HepG2 (cell line): ENCODE results near the gene AGRN. TPM values are rescaled to one million over a fixed set of nuclear protein-coding genes. Genes with fewer than 3 reads are reported as not detected.

Experiments used
- AKAP8 ChIP-seq: sonication (generic); formaldehyde crosslinking; IDR thresholded peaks from 2 replicates; pipeline ENCODE4 v1.5.1; 2020; ENCODE audit warnings: mild to moderate bottlenecking, missing genetic modification reagents
- CHD4 ChIP-seq: fragments of 200-600 bp; sonication (generic); IDR thresholded peaks from 2 replicates; pipeline ENCODE4 v1.7.0; 2017; ENCODE audit warnings: mild to moderate bottlenecking, low read length, borderline replicate concordance
- KAT2B ChIP-seq: fragments of 150-350 bp; IDR thresholded peaks from 2 replicates; pipeline ENCODE4 v1.6.1; 2014; ENCODE audit warnings: low read depth, low read length, borderline replicate concordance
- MED1 ChIP-seq: sonication (generic); formaldehyde crosslinking; IDR thresholded peaks from 2 replicates; pipeline ENCODE4 v1.4.0; 2020; ENCODE audit warnings: missing genetic modification reagents
- MED13 ChIP-seq: sonication (generic); formaldehyde crosslinking; IDR thresholded peaks from 2 replicates; pipeline ENCODE4 v1.5.0; 2020; ENCODE audit warnings: missing genetic modification reagents
- NCOA2 ChIP-seq: sonication (generic); formaldehyde crosslinking; IDR thresholded peaks from 2 replicates; pipeline ENCODE4 v1.8.0; 2022; ENCODE audit warnings: inconsistent platforms
- SAFB2 ChIP-seq: sonication (generic); formaldehyde crosslinking; IDR thresholded peaks from 2 replicates; pipeline ENCODE4 v1.5.1; 2020; ENCODE audit warnings: missing genetic modification reagents, low read depth, mild to moderate bottlenecking, borderline replicate concordance
- YEATS4 ChIP-seq: sonication (generic); formaldehyde crosslinking; IDR thresholded peaks from 2 replicates; pipeline ENCODE4 v1.4.0; 2020; ENCODE audit warnings: missing genetic modification reagents, borderline replicate concordance
- ZFY ChIP-seq: sonication (generic); formaldehyde crosslinking; IDR thresholded peaks from 2 replicates; pipeline ENCODE4 v1.4.0; 2020; ENCODE audit warnings: missing genetic modification reagents
- ZNF235 ChIP-seq: sonication (generic); formaldehyde crosslinking; IDR thresholded peaks from 2 replicates; pipeline ENCODE4 v1.8.1; 2023; ENCODE audit warnings: mild to moderate bottlenecking, missing genetic modification reagents, borderline replicate concordance
- ZNF337 ChIP-seq: sonication (generic); formaldehyde crosslinking; IDR thresholded peaks from 2 replicates; pipeline ENCODE4 v1.5.1; 2020; ENCODE audit warnings: missing genetic modification reagents, low read depth, mild to moderate bottlenecking, borderline replicate concordance
- ZNF383 ChIP-seq: sonication (generic); formaldehyde crosslinking; IDR thresholded peaks from 2 replicates; pipeline ENCODE4 v1.4.0; 2020; ENCODE audit warnings: missing genetic modification reagents, mild to moderate bottlenecking, borderline replicate concordance
- ZNF430 ChIP-seq: sonication (generic); formaldehyde crosslinking; IDR thresholded peaks from 2 replicates; pipeline ENCODE4 v1.9.0; 2021; ENCODE audit warnings: mild to moderate bottlenecking, missing genetic modification reagents
- ZNF605 ChIP-seq: sonication (generic); formaldehyde crosslinking; IDR thresholded peaks from 2 replicates; pipeline ENCODE4 v1.8.0; 2022; ENCODE audit warnings: mild to moderate bottlenecking, missing genetic modification reagents
- polyA plus RNA-seq, 8 experiments: library from polyadenylated mRNA; depleted of rRNA in 3 of 8; stranded (reverse) in 7 of 8; unstranded in 1 of 8; fragments of >200 nt; fragmentation: Illumina TruSeq in 4 of 8; extraction: Trizol in 4 of 8; gene quantifications; 2 replicates each; pipeline versions ENCODE4 v1.2.1 to v1.2.3, GENCODE V29; 2011 to 2016; ENCODE audit warnings: low read depth in 4 of 8, missing spikeins in 1 of 8, mixed read lengths in 1 of 8; ENCODE audit not compliant: insufficient read depth in 1 of 8
- total RNA-seq, 5 experiments: library from RNA; depleted of rRNA; stranded (reverse); fragments of >200 nt; fragmentation: Illumina TruSeq; extraction: Trizol; gene quantifications; 2 replicates each; pipeline ENCODE4 v1.2.3, GENCODE V29; 2016; ENCODE audit warnings: low read depth in 1 of 5
- TF ChIP-seq, protein P1 (sequence below): sonication (generic); formaldehyde crosslinking; IDR thresholded peaks from 2 replicates; pipeline ENCODE4 v1.4.0; 2020; ENCODE audit warnings: missing genetic modification reagents
- TF ChIP-seq, protein P2 (sequence below): IDR thresholded peaks from 2 replicates; pipeline ENCODE4 v1.4.0; 2020; ENCODE audit warnings: mild to moderate bottlenecking, missing genetic modification reagents
- TF ChIP-seq, protein P3 (sequence below), 2 experiments: sonication (generic) in 1 of 2; formaldehyde crosslinking in 1 of 2; IDR thresholded peaks; 2 replicates each; pipeline versions ENCODE4 v1.4.0 to v1.6.1; 2018 to 2020; ENCODE audit warnings: missing genetic modification reagents in 2 of 2, borderline replicate concordance in 1 of 2, low read depth in 1 of 2, mild to moderate bottlenecking in 1 of 2, missing biosample characterization in 1 of 2

AGRN gene
- total and polyA plus RNA-seq, 2 of the 13 experiments (the other 11 are each of a cell fraction or from before 2014, with no cell fraction given) = 29.8 to 65.2 TPM

DNA sequence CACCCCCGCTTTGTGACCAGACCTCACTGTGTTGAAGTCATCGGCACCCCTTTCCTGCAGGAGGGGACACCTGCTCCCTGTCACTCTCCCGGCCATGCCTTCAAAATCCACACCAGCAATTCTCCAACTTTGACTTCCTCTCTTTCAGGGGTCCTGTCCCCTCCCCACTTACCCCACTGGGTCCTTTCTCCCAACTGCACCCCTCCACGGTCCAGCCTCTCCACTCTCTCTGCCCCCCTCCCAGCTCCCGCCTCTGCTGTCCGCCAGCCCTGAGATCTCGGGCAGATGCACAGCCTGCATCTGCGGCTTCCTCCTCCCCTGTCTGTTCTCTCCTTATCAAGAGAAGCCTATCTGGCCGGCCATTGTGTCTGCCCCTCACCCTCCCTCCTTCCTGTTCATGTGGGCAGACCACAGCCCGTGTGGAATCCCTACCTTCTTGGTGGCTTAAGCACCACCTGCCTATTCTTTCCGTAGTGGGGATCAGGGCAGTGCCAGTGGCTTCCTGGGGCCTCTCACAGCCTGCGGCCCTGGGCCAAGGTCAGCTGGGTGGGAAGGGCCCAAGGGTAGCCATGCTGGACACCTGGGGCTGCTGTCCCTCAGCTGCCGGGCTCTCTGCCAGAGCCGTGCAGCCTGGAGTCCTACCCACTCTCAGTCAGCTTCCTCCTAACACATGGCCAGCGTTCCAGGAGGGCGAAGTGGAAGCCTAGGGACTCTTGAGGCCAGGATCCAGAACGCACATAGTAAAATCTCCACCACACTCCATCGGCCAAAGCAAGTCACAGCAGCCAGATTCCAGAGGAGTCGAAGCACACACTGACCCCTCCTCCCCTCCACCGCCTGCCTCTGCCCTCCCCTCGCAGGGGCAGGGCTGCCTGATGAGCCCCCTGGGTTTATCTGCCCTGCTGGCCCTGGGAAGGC is 14.9 kb upstream of the AGRN start (continued):
- TF ChIP-seq ZNF383 (CRISPR knock-in tag) (0 out of 2 replicates have a peak, but pooled peaks have one; percentile 6), ZFY (CRISPR knock-in tag) (peak; percentile 56; the same call in 1 of the 2 replicates), CHD4 (no peak), SAFB2 (CRISPR knock-in tag) (peak; percentile 35; the same call in 1 of the 2 replicates), AKAP8 (CRISPR knock-in tag) (peak; percentile 76; the same call in 1 of the 2 replicates), ZNF605 (peak; percentile 70; the same call in 1 of the 2 replicates), ZNF337 (peak; percentile 89), YEATS4 (CRISPR knock-in tag) (peak; percentile 25; the same call in 1 of the 2 replicates), ZNF235 (CRISPR knock-in tag) (0 out of 2 replicates have a peak, but pooled peaks have one; percentile 59), MED13 (CRISPR knock-in tag) (no peak), KAT2B (no peak), MED1 (CRISPR knock-in tag) (peak; percentile 61), ZNF430 (CRISPR knock-in tag) (peak; percentile 52), NCOA2 (CRISPR knock-in tag) (no peak; the same call in 1 of the 2 replicates)
- TF ChIP-seq, protein P1, sequence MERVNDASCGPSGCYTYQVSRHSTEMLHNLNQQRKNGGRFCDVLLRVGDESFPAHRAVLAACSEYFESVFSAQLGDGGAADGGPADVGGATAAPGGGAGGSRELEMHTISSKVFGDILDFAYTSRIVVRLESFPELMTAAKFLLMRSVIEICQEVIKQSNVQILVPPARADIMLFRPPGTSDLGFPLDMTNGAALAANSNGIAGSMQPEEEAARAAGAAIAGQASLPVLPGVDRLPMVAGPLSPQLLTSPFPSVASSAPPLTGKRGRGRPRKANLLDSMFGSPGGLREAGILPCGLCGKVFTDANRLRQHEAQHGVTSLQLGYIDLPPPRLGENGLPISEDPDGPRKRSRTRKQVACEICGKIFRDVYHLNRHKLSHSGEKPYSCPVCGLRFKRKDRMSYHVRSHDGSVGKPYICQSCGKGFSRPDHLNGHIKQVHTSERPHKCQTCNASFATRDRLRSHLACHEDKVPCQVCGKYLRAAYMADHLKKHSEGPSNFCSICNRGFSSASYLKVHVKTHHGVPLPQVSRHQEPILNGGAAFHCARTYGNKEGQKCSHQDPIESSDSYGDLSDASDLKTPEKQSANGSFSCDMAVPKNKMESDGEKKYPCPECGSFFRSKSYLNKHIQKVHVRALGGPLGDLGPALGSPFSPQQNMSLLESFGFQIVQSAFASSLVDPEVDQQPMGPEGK = peak; percentile 73
- TF ChIP-seq, protein P2, sequence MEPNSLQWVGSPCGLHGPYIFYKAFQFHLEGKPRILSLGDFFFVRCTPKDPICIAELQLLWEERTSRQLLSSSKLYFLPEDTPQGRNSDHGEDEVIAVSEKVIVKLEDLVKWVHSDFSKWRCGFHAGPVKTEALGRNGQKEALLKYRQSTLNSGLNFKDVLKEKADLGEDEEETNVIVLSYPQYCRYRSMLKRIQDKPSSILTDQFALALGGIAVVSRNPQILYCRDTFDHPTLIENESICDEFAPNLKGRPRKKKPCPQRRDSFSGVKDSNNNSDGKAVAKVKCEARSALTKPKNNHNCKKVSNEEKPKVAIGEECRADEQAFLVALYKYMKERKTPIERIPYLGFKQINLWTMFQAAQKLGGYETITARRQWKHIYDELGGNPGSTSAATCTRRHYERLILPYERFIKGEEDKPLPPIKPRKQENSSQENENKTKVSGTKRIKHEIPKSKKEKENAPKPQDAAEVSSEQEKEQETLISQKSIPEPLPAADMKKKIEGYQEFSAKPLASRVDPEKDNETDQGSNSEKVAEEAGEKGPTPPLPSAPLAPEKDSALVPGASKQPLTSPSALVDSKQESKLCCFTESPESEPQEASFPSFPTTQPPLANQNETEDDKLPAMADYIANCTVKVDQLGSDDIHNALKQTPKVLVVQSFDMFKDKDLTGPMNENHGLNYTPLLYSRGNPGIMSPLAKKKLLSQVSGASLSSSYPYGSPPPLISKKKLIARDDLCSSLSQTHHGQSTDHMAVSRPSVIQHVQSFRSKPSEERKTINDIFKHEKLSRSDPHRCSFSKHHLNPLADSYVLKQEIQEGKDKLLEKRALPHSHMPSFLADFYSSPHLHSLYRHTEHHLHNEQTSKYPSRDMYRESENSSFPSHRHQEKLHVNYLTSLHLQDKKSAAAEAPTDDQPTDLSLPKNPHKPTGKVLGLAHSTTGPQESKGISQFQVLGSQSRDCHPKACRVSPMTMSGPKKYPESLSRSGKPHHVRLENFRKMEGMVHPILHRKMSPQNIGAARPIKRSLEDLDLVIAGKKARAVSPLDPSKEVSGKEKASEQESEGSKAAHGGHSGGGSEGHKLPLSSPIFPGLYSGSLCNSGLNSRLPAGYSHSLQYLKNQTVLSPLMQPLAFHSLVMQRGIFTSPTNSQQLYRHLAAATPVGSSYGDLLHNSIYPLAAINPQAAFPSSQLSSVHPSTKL (CRISPR knock-in tag) = peak; percentile 38; the same call in 1 of the 2 replicates
- TF ChIP-seq, protein P3, sequence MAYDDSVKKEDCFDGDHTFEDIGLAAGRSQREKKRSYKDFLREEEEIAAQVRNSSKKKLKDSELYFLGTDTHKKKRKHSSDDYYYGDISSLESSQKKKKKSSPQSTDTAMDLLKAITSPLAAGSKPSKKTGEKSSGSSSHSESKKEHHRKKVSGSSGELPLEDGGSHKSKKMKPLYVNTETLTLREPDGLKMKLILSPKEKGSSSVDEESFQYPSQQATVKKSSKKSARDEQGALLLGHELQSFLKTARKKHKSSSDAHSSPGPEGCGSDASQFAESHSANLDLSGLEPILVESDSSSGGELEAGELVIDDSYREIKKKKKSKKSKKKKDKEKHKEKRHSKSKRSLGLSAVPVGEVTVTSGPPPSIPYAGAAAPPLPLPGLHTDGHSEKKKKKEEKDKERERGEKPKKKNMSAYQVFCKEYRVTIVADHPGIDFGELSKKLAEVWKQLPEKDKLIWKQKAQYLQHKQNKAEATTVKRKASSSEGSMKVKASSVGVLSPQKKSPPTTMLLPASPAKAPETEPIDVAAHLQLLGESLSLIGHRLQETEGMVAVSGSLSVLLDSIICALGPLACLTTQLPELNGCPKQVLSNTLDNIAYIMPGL (CRISPR knock-in tag; IDR thresholded peaks at IDR 0.05; ENCODE audit: borderline replicate concordance in 1 of 2, low read depth in 1 of 2) = peak in 1 of 2 experiments; percentile 59; a peak in 1 of 4 replicates
